Measurements from ENCODE around the gene OR10H3.

DNA sequence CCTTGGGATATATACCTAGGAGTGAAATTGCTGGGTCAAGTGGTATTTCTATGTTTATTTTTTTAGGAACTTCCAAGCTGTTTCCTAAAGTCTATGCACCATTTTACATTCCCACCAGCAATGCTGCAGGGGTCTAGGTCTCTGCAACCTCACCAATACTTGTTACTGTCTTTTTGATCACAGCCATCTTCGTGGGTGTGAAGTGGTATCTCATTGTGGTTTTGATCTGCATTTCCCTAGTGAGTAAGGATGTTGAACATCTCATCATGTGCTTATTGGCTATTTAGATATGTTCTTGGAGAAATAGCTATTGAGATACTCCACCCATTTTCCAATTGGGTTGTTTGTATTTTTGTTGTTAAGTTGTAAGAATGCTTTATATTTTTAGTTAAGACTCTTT is 7.2 kb upstream of the OR10H3 start:
- TF ChIP-seq, protein P1, sequence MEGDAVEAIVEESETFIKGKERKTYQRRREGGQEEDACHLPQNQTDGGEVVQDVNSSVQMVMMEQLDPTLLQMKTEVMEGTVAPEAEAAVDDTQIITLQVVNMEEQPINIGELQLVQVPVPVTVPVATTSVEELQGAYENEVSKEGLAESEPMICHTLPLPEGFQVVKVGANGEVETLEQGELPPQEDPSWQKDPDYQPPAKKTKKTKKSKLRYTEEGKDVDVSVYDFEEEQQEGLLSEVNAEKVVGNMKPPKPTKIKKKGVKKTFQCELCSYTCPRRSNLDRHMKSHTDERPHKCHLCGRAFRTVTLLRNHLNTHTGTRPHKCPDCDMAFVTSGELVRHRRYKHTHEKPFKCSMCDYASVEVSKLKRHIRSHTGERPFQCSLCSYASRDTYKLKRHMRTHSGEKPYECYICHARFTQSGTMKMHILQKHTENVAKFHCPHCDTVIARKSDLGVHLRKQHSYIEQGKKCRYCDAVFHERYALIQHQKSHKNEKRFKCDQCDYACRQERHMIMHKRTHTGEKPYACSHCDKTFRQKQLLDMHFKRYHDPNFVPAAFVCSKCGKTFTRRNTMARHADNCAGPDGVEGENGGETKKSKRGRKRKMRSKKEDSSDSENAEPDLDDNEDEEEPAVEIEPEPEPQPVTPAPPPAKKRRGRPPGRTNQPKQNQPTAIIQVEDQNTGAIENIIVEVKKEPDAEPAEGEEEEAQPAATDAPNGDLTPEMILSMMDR (IDR thresholded peaks at IDR 0.05): no peak
- no peak for TF ChIP-seq POLR2A (IDR thresholded peaks at IDR 0.05)

Data from right lobe of liver (tissue), 4 donors.